ENCODE results near the gene IRX2.

IRX2 gene

DNA sequence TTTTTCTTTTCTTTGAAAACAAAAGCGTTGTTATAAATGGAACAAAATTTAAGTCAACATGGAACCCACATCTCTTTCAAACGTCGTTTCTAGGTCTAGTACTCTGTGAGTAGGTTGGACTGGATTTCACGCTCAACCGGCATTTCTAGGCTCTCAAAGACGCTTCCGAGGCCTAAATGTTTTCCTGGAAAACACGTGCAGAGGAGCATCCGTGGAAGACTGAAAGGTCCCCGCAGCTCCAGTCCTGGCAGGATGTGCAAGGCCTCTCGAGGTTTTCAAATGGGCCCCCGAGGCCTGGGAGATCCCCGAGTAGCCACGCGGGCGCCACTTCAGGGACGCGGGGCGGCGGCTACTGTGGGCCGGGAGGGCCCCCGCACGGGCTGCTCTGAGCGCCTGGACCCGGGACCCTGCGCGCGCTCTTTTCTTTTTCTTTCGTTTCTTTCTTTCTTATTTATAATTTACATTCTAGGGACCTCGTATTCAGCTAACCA is 4.2 kb upstream of the IRX2 start:
- DNase-seq: no peak

DNA sequence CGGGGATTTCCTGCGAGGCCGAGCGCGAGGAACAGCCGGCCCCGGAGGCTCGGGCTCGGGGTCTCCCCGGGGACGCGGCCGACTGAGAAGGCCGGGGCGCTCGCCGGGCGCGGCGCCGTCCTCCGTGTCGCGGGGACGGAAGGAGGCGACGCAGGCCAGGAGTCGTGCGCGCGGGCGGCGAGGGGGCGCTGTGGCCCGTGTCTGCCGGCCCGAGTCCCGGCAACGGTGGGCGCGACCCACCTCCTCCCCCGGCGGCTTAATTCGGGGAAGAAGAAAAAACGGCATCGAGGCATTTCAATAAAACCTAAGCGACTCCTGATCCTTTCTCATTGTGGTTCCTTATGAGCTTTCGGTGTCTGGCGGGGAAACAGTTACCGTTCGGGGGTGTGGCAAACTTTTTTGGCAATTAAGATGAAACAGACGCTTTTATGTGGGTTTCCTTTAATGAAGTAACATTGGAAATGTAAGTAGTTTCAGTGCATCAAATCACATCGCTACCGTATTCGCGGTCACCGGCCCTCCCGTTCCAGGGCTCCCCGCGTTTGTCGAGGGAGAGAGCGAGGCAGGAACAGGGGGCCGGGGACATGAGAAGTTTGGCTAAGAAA is 3.7 kb upstream of the IRX2 start:
- no peak for DNase-seq

DNA sequence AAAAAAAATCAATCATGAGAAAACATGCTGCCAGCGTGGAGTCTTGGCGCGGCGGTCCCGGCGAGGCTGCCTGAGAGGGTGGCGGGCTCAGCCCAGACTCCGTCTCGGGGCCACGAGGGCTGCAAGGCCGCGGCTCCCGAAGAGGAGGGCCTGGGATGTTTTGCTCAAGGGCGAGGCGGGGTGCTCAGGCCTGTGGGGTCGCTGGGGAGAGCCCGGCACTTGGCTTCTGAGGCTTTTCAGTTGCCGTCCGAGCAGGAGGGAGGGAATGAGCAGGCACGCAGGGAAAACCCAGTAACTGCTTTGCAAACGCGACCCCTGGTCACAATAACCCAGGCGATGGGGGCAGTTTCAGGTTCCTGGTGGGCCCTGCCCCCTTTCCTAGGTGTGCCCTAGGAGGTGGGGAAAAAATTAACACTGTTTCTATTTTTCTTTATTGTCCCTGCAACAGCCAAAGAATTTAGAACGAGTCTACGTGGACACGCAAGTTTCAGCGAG is 3.2 kb upstream of the IRX2 start:
- no peak for DNase-seq

DNA sequence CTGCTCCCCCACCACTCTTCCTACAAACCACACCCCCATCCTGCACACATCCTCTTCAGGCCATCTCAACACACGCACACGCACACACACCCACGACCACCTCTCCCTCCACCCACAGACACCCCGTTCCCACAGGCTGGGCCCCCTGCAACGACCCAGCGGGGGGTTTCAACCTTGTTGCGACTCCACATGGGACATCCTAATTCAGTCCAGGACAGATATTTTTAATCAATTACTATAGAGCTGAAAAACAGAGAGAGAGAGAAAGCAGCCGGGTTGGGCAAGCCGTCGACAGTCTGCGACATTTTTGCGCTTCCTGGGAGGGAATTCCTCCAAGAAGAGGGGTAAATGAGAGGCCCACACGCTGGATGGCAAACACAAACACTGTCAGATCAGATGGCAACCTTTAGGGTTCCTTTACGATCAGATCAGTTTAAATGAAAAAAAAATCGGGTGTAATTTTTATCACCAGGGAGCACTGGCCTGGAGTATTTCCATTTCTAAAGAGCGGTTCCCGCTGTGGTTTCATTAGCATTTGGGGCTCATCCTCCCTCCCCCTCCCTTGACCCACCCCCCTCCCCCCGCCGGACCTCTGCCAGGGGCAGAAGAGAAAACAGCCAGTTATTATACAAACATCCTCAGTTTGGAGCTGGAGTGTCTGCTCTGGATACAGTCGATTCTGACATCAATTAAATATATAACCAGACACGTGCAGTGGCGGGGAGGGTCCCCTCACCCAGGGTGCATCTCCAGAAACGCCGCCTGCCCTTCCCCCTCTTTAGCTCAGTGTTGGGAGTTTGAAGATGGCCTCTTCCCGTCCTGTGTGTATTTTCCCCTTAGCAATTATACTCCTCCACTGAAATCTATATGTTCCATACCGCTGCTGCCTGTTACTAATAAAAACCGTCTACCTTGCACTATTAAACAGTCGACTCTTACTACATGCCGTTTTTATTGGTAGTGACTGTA is 2.3 kb upstream of the IRX2 start:
- no peak for DNase-seq

DNA sequence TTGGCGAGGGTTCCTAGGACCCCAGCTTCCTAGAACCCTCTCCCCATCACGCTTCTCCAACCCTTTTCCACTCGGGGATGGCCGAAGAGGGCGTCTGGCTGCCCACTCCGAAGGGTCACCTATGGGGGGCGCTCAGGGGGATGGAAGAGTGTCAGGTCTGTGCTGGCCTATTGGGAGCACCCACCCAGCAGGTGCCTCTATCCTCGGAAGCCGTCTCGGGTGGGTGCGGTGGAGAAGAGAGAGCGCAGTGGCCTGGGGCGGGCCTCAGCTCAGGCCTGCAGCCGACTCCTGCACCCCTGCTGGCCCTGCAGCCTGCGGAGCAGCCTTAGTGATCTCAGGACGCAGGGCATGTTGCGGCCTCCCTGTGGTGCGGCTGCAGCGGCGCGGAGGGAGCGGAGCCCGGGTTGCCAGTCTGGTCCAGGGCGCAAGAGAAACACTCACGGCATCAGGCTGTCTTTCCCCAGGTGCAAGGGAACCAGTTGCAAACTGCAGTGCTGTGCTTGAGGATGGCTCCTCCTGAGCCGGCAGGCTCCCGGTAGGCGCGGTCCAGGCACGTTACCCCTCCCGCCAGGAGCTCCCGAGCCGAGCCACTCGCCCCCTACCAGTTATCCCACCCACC is 1.5 kb upstream of the IRX2 start:
- no peak for DNase-seq

DNA sequence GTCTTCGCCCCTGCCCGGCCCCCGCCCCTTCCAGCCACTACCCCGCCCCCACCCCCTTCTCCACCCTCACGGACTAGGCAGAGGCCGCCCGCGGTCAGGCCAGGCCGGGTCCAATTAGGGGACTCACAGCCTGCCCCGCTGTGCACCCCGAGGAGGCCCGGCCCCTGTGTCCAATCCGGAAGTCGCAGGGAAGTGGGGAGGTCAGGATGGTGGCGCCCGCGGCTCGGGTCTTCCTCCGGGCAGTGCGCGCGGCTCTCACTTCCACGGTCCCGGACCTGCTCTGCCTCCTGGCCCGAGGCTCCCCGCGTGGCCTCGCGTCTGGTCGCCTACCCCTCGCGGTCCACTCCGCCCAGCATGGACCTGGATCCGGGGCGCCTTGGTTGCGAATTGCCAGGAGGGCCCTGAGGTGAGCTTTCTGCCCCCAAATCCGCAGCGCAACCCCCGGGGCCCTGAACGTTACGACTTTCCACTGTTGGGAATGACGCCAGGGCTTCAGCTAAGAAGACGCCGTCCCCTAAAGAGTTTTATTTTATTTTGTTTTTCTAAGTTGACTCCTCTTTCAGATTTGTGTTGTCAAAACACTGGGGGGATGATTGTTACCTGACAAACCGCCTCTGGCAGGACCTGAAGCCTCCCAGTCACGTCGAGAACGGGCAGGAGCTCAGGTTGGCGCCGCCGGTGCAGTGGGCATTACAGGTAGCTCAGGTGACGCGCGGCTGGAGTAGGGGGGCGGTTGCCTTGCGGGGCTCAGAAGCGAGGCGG is 763 bp upstream of the IRX2 start:
- no peak for DNase-seq

DNA sequence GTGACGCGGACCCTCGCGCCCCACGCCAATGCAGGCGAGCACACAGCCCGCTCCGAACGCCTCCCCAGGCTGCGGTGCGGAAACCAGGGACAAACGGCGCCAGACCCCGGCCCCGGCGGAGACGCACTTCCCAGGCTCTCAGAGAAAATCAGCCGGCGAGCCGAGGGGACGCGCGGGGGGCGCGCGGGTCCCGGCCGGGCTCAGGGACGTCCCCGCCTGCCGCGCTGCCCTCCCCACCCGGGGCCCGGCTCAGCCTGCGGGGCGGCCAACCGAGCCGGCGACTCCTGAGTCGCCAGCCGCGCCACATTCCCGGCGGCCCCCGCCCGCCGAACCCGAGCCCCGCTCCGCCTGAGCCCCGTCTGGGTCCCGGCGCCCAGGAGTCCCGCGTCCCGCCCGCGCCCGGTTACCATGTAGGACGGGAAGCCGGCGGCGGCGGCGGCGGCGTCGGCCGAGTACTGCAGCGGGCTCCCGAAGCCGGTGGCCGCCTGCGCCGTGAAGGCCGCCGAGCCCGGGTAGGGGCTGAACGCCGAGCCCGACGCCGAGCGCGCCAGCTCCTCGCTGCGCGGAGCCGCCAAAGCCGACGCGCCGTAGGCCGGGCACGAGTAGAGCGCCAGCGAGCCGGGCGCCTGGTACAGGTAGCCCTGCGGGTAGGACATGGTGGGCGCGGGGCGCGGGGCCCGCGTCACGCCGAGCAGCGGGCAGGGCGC is 566 bp downstream of the IRX2 start:
- DNase-seq: no peak

DNA sequence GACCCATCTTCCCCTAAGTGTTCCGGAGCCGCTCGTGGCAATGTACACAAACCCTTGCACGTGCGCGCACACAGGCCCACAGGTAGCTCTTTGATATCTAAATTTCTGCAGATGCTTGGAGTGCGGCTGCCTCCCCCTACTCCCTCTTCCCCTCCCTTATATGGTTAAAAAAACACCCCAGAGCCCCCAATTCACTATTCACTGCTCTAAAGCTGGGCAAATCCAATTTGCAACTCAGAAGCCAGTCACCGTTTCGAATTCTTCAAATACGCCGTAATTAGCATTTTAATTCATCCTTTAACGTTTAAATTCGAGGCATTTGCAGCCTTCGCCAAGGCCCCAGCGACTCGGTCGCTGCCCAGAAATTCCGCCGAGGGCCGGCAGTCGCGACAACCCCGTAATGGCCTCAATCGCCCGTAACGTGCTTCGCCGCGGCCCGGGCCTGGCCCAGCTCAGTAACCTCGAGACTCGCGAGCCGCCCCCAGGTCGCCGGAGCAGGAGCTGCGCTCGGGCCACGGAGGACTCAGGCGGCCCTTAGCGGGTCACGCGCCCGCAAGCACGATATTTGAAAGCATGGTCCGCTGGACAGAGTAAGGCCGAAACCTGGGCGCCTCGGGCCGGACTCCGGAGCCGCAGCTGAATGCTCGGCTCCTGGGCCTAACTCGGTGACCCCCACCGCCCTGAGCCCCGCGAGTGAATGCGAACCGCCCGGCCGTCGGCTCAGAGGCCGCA is 1.3 kb downstream of the IRX2 start:
- no peak for DNase-seq

DNA sequence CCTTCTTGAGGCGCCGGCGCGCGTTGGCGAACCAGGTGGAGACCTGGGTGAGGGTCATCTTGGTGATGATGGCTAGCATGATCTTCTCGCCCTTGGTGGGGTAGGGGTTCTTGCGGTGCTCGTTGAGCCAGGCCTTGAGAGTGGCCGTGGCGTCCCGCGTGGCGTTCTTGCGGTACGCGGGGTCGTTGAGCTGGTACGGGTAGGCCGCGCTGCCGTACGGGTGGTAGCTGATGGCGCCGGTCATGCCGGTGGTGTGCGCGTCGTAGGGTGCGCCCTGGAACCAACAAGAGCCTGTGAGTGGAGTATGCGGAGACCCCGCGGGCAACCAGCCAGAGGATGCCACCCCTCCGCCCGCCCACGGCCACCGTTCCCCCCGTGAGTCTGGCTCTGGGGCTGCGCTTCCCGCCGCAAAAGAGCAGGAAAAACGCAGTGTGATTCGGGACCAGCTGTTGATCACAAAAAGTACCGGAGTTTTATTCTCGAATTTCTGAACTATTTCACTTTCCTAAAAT is 1.9 kb downstream of the IRX2 start:
- no peak for DNase-seq

DNA sequence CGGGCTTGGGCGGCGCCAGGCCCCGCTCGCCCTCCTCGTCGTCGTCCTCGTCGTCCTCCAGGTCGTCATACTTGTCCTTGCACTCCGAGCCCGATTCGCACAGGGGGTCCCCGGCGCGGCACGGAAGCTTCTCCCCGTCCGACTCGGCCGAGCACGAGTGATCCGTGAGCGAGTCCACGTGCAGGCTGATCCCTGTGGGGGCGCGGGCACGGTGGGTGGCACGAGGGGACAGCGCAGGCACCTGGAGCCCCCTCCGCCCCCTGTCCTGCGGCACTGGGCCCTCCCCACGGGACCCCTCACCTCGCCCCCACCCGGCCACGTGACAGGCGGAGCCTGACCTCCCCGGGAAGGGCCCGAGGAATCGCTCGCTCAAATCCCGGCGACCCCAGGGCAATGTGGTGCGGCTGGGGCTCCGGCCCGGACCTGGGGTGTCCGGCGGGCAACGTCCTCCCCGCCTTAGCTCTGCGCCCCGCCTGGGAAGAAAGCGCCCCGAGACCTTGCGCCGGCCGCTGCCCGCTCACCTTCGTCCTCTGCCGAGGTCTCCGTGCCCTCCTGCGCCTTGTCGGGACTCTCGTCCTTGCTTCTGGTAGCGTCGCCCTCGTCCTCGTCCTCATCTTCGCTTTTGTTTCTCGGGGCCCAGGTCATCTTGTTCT is 2.5 kb downstream of the IRX2 start:
- no peak for DNase-seq

DNA sequence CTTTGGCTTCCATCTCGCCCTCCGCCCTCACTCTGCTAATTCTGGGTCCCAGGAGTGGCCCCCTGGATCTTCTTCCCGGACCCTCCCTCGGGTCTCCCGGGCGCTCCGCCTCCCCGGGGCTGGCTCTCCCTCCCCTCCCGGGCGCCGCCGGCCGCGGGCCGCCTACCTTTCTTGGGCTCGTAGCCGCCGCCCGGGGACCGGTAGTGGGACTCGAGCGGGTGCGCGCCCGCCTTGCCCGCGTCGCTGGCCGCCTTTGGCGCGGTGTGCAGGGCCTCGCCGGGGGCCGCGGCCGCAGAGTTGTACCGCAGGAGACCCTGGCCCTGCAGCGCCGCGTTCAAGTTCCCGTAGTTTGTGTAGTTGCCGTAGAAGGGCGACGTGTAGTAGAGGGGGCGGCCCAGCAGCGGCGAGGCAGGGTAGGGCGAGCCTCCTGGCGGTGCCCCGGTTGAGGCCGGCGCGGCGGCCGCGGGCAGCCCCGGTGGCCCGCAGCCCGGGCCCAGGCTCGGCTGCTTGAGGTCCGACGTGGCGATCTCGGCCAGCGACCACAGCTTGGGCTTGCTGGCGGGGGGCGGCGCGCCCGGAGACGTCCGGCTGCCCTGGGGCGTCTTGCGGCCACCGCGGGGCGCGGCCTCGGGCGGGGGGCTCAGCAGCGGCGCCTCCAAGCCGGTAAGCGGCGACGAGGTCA is 3.2 kb downstream of the IRX2 start:
- no peak for DNase-seq

DNA sequence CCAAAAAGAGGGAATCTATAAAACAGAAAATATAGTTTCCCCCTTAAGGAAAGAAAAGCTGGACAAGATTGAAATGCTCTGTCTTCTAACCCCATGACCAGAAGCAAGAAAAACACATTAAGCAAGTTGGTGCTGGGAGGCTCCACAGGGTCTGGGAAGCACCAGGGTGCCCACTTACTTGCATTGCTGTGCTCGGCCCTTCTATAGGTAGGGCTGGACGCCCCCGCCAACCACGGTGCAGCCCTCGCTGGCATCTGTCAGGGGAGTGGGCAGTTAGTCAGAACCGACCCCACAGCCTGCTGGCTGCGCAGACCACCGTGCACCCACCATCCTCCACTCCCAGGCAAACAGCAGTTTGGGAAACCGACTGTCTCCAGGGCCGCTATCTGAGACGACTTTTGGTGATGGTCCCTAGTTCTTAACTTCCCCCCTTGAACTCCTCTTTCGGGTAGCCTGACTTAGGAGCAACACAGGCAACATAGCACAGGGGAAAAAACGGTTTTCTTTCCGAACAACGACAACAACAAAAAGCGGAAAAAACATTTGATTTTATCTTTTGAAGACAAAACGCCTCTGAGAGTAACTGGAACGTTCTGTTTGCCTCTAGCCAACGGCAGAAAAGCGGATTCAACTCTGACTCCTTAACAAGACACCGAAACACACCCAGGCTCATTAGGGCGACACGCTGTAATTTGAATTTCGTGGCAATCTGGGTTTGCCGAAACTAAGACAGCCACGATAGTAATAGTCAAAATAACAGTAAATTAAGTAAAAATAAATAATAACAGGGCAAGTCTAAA is 3.9 kb downstream of the IRX2 start:
- no peak for DNase-seq

DNA sequence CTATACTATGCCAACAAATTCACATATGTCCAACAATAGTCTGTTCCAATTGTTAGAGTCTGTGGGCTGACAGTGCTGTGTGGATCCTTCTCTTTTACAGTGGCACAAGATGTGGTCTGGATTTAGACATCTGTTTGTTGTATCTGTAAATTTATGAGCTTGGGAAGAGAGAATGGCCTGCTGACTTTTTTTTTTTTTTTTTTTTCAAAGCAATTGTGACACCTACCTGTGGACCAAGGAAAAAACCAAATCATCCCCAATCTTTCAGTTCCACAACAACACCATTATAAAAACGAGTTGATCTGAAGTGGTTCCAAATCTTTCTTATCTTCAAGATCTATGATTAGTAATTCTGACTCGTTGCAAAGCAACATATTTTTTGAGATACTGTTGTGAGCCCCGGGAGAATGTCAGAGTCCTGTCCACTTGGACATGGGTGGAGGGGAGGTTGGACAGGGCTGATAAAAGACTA is 4.9 kb downstream of the IRX2 start:
- no peak for DNase-seq

DNA sequence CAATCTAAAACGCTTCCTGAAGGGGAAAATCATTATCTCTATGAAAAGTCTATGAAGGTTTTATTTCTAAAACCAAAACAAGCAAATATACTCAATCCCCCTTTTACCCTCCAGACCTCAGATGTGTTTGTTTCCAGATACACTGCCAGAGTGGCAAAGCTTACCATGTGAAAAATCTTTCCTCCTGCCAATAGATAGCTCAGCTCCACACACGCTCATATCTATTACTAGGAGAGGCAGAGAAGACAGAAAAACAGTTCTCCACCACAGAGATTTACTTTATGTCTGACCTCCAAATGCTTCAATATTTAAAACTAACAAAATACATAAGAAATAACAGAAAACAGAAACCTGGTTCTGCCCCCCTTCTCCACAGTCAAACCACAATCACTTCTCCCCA is 7.0 kb downstream of the IRX2 start:
- DNase-seq: no peak

DNA sequence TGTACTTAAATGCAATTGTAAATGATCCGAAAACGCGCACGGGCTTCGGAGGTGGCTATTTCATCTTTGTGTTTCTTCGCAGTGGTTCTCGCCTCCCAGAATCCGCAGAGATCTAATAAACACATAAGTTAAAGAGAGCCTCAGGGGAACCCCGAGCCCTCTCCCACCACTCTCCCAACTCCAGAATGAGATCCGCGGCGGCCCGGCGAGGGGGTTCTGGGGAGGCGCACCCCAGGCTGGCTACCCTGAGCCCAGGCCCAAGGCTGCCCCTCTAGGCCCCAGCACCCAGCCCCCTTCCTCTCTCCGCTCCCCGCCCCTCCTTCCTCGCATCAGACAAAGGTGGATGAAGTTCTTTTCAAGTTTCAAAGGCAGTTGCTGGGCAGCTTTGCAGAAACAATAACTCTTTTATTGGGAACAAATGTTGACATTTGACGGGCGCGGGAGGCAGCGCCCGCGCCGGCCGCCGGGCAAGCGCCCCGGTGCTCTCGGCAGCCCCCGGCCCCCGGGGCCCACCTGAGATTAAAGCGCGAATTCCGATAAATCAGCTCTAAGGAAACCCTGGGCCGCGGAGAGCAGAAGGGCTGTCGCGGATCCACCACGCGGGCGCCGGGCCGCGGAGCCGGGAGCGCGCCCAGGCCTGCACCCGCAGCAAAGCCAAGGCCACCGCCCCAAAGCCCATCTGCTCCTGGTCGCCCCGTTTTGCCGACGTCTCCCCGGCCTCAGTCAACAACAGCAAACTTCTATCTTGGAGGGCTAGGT is 8.4 kb downstream of the IRX2 start:
- DNase-seq: no peak

DNA sequence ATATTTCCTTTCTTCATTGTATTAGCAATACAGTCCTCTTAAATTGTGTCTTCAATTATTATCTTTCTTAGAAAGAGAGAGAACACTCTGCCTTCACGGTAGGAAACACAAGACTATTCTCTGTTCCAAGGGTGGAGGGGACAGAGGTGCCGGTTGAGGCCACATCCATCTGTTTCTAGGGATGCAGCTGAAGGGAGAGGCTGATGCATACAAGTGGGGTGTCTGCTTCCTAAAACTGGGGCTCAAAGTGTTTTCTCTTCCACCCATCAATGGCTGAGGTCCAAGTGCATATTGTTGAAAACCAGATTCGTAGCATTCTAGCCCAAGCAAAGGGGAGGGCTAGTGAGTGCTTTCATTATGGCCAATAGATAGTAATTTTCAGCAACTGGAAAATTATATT is 9.5 kb downstream of the IRX2 start:
- no peak for DNase-seq

DNA sequence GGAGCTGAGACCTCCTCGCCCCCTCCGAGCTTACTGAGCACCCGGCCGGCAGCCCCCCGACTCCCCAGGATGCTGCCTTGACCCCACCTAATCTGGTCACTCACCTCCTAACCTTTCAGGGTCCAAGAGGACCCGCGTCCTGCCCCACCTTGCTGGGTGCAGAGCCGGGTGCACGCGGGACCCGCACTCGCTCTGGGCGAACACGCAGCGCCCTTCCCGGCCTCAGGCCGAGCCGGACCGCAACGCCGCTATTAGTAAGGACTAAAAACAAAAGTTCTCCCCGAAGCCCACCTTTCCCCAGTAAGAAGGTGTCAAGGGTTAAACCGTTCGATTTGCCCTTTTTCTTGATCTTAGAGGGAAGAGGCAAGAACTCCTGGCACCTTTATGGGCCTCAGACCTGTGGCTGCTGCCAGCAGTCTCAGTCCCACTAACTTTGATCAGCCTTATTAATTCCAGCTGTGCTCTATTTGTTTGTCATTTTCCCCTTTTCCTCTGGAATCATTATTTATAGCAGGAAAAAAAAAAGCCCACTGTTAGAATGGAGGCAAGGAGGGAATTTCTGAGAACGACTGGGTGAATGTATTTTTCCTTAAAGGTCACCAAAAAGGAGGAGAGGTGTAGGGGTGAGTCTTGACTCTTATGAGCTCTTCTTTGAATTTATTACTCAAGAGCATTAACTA is 10.5 kb downstream of the IRX2 start:
- no peak for DNase-seq

All from Kasumi-1 (cell line).